GM19351 (cell line): ENCODE data around the gene AEN.

Experiments
- ATAC-seq: cut with Tn5 transposase; IDR thresholded peaks from one replicate; pipeline ENCODE4 v1.9.1; 2021; ENCODE audit warnings: mild to moderate bottlenecking, moderate library complexity; ENCODE audit not compliant: unreplicated experiment

Gene AEN

GRCh38 chr15:88663141-88663621, 42.0 kb downstream of the AEN start:
- ATAC-seq, result no peak

- ATAC-seq, result no peak
These were observed 43.1 kb downstream of the AEN start for GRCh38 chr15:88664151-88664778.

- no peak for ATAC-seq
These were observed 53.5 kb downstream of the AEN start for GRCh38 chr15:88674661-88675060.

- no peak for ATAC-seq
These were observed 57.6 kb downstream of the AEN start for GRCh38 chr15:88678755-88679154.

GRCh38 chr15:88680241-88681001, 59.3 kb downstream of the AEN start:
- no peak for ATAC-seq

- ATAC-seq, result no peak
These were observed 60.6 kb downstream of the AEN start for GRCh38 chr15:88681610-88682221.
